ENCODE measurements around the gene CLDN16.

- no peak for TF ChIP-seq MYC (IDR thresholded peaks at IDR 0.05; ENCODE audit: low read depth, low read length)
- no peak for TF ChIP-seq CTCF (IDR thresholded peaks at IDR 0.05; ENCODE audit: low read depth, low read length)
Measured at GRCh38 chr3:190357468-190357867, 30.5 kb upstream of the CLDN16 start.

Measured in NB4 (cell line).